Measurements from ENCODE around the gene SWAP70.

DNA sequence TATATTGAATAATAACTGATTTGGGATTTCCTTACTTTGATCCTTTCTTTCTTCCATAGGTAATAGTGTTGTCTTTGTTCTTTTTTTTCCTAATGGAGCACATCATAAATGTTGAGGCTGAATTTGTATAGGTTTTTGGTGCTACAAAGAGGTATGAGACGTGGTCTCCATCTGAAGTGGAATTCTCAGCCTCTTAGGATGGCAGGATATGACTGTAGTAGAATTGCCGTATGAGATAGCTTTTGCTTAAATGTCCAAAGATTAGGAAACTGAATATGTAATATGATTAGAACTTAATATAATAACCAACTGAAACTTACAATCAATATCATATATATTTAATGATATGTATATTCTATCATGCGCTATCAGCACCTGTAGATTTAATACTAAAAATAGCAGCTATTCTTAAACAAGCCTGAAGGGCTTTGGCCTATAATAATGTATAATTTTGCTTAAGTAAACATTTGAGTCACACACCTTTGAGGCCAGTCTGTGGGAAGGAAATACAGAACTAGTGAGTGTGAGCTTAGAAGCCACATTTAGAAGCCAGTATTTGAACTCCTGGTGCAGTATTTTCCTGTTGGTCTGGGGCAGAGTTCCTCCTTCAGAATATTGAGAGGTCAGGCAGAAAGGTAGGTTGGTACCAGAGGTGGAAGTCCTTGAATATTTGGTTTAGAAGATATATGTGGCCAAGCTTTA is 62.6 kb downstream of the SWAP70 start:
- no peak for TF ChIP-seq TOE1 (IDR thresholded peaks at IDR 0.05; ENCODE audit: borderline replicate concordance)
- no peak for TF ChIP-seq TOE1 (CRISPR knock-in tag; IDR thresholded peaks at IDR 0.05; ENCODE audit: borderline replicate concordance, low read depth)
- TF ChIP-seq CBFB (CRISPR knock-in tag; IDR thresholded peaks at IDR 0.05) = no peak
- TF ChIP-seq NR2C2 (CRISPR knock-in tag; IDR thresholded peaks at IDR 0.05) = no peak
- no peak for TF ChIP-seq NR2C2 (tag; IDR thresholded peaks at IDR 0.05)
- TF ChIP-seq, protein P1, sequence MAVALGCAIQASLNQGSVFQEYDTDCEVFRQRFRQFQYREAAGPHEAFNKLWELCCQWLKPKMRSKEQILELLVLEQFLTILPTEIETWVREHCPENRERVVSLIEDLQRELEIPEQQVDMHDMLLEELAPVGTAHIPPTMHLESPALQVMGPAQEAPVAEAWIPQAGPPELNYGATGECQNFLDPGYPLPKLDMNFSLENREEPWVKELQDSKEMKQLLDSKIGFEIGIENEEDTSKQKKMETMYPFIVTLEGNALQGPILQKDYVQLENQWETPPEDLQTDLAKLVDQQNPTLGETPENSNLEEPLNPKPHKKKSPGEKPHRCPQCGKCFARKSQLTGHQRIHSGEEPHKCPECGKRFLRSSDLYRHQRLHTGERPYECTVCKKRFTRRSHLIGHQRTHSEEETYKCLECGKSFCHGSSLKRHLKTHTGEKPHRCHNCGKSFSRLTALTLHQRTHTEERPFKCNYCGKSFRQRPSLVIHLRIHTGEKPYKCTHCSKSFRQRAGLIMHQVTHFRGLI (CRISPR knock-in tag; IDR thresholded peaks at IDR 0.05) = no peak
- TF ChIP-seq, protein P2, sequence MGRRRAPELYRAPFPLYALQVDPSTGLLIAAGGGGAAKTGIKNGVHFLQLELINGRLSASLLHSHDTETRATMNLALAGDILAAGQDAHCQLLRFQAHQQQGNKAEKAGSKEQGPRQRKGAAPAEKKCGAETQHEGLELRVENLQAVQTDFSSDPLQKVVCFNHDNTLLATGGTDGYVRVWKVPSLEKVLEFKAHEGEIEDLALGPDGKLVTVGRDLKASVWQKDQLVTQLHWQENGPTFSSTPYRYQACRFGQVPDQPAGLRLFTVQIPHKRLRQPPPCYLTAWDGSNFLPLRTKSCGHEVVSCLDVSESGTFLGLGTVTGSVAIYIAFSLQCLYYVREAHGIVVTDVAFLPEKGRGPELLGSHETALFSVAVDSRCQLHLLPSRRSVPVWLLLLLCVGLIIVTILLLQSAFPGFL (CRISPR knock-in tag; IDR thresholded peaks at IDR 0.05) = no peak

Data from K562 (cell line).